Omental fat pad (tissue), 4 donors: ENCODE data around the gene DACT2. TPM values are rescaled to one million over a fixed set of nuclear protein-coding genes. Genes with fewer than 3 reads are reported as not detected.

ENCODE experiments used
- ATAC-seq: fragments of 150-250 bp; one replicate; pipeline ENCODE4 v1.9.1; 2016; ENCODE audit warnings: mild to moderate bottlenecking, moderate library complexity; ENCODE audit not compliant: low FRiP score
- DNase-seq: peaks from one replicate; pipeline ENCODE4 v3.0.0-alpha.2; 2019; ENCODE audit warnings: low spot score
- CTCF ChIP-seq, 3 donors: fragments of 450-650 bp; IDR thresholded peaks; one replicate each; pipeline ENCODE4 v1.5.1; 2016 to 2017; ENCODE audit warnings: antibody characterized with exemption in 3 of 3, mild to moderate bottlenecking in 3 of 3, moderate library complexity in 2 of 3
- total RNA-seq, 4 donors: library from RNA; depleted of rRNA; stranded (reverse); fragments of >200 nt; gene quantifications; one replicate each; pipeline ENCODE4 v1.1.0, GENCODE V29; 2016

Gene DACT2
- total RNA-seq, 4 donors from 2014 or later, result 0.63 to 3.9 (median 2.3) TPM

GRCh38 chr6:168349718-168350210 lies 30.2 kb upstream of the DACT2 start:
- no peak for ATAC-seq
- TF ChIP-seq CTCF (IDR thresholded peaks at IDR 0.05), result no peak
- no peak for DNase-seq

- TF ChIP-seq CTCF (IDR thresholded peaks at IDR 0.05), result no peak
- ATAC-seq, result no peak
- no peak for DNase-seq
Measured at GRCh38 chr6:168348186-168348585, 28.6 kb upstream of the DACT2 start.

- no peak for DNase-seq
- TF ChIP-seq CTCF (IDR thresholded peaks at IDR 0.05), result no peak
- ATAC-seq, result no peak
Measured at GRCh38 chr6:168347615-168348014, 28.0 kb upstream of the DACT2 start.

DNA sequence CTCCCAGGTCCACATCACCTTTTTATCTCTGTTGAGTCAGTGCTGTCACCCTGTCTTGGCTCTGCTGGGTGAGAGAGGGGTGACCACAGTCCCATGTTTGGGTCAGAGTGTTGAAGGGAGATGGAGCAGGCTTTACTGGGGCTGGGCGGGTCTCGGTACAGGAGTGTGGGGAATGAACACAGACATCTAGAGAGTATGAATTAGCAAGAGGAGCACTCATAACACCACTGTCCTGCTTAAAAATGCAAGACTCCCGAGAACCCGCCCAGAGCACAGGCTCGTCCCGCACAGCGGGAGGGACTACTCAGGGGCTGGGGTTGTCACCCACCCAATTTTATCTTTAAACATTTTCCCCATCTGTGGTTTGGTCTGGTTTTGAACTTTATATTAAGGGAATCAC lies 27.5 kb upstream of the DACT2 start:
- DNase-seq, result no peak
- TF ChIP-seq CTCF (IDR thresholded peaks at IDR 0.05), result no peak
- ATAC-seq, result no peak

GRCh38 chr6:168345896-168346754 lies 26.5 kb upstream of the DACT2 start:
- no peak for ATAC-seq
- no peak for TF ChIP-seq CTCF (IDR thresholded peaks at IDR 0.05)
- no peak for DNase-seq

DNA sequence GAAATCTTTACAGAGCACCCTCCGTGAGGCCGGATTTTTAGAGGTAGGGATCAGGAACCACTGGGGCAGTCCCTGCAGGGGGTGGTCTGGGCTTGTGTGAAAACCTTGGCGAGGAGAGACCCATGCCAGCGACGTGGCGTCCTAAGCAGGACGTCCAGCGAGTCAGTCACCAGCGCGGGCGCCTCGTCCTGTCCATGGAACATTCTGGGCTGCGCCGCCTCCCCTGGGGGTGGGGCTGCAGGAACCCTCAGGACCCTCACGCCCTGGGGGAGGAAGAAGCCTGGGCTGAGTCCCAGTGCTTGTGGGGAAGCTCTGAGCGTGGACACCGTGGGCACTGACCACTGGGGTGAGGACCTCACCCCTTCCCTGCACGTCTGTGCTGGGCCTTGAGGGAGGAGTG lies 25.7 kb upstream of the DACT2 start:
- no peak for ATAC-seq
- no peak for TF ChIP-seq CTCF (IDR thresholded peaks at IDR 0.05)
- DNase-seq, result no peak

- DNase-seq (no peak), ATAC-seq (no peak)
- no peak for TF ChIP-seq CTCF (IDR thresholded peaks at IDR 0.05)
Measured at GRCh38 chr6:168344338-168344737, 24.8 kb upstream of the DACT2 start.
